Breast epithelium (tissue), 4 donors: Measurements from ENCODE around the gene C17orf107. TPM values are rescaled to one million over a fixed set of nuclear protein-coding genes. Genes with fewer than 3 reads are reported as not detected.
A peak's percentile ranks its signal among the peaks of the same experiment; 100 is the strongest.

Experiments used
- DNase-seq, 2 donors: peaks; one replicate each; pipeline ENCODE4 v3.0.0-alpha.2; 2019; ENCODE audit warnings: low spot score in 2 of 2
- H3K27ac ChIP-seq, 2 donors: fragments of 200-600 bp; sonication (generic) in 1 of 2; one replicate each; pipeline ENCODE4 v1.5.1; 2016 to 2019; ENCODE audit warnings: mild to moderate bottlenecking in 1 of 2
- H3K27me3 ChIP-seq, 2 donors: fragments of 200-600 bp; sonication (generic) in 1 of 2; one replicate each; pipeline versions ENCODE4 v1.5.1 to v1.6.0; 2017 to 2019; ENCODE audit warnings: control low read depth in 1 of 2, mild to moderate bottlenecking in 1 of 2
- H3K36me3 ChIP-seq: fragments of 200-600 bp; one replicate; pipeline ENCODE4 v1.5.1; 2019
- H3K4me1 ChIP-seq, 2 donors: fragments of 200-600 bp; sonication (generic); one replicate each; pipeline ENCODE4 v1.5.1; 2016 to 2019; ENCODE audit warnings: control low read depth in 1 of 2
- H3K4me3 ChIP-seq, 3 donors: fragments of 200-600 bp; sonication (generic); 1 replicate in 2 of 3; 2 replicates in 1 of 3; pipeline ENCODE4 v1.5.1; 2016 to 2019; ENCODE audit warnings: mild to moderate bottlenecking in 3 of 3, moderate library complexity in 2 of 3
- H3K9me3 ChIP-seq, 2 donors: fragments of 200-600 bp; sonication (generic) in 1 of 2; one replicate each; pipeline ENCODE4 v1.5.1; 2016 to 2019; ENCODE audit warnings: control low read depth in 1 of 2
- CTCF ChIP-seq, 3 donors: fragments of 450-650 bp; IDR thresholded peaks; one replicate each; pipeline ENCODE4 v1.5.1; 2016 to 2017; ENCODE audit warnings: antibody characterized with exemption in 3 of 3, mild to moderate bottlenecking in 3 of 3, moderate library complexity in 3 of 3
- POLR2A ChIP-seq: fragments of 450-650 bp; IDR thresholded peaks from one replicate; pipeline ENCODE4 v1.6.1; 2016; ENCODE audit warnings: antibody characterized with exemption, mild to moderate bottlenecking, moderate library complexity
- POLR2AphosphoS5 ChIP-seq, 3 donors: sonication (generic); formaldehyde crosslinking; IDR thresholded peaks; one replicate each; pipeline ENCODE4 v1.6.1; 2017; ENCODE audit warnings: antibody characterized with exemption in 3 of 3
- intact Hi-C: fragments of 100-400 bp; cut with DNase I; formaldehyde crosslinking; loops from one replicate; pipeline ENCODE4 v1.15.1; 2023; ENCODE audit warnings: low total_unique reads
- total RNA-seq, 3 donors: library from RNA; depleted of rRNA; stranded (reverse); fragments of >200 nt; gene quantifications; one replicate each; pipeline ENCODE4 v1.1.0, GENCODE V29; 2016

C17orf107 gene
- total RNA-seq = 10 to 100 TPM in 1 of 3 donors, 1 to 10 TPM in 1, not detected in 1; 3.9 to 10.5 TPM

GRCh38 chr17:4899341-4900230 lies at the start of gene C17orf107:
C17orf107 (plus strand) TSS chr17:4899536; CDS start chr17:4899763, 227 bp downstream.
- H3K27ac ChIP-seq = peak within 1 kb of the TSS; percentile 83 to 91
- intact Hi-C loops = loop anchor here (10.0 kb wide), 1 partner anchor 85 kb away; the partner anchor contains the start of gene CAMTA2
- peaks cover 6% of the 10 kb centered on the region for H3K36me3 ChIP-seq
- no peaks in the 10 kb centered on the region for H3K27me3 ChIP-seq
- no peaks in the 10 kb centered on the region for H3K9me3 ChIP-seq
- TF ChIP-seq CTCF (IDR thresholded peaks at IDR 0.05) = no peak
- TF ChIP-seq POLR2AphosphoS5 (IDR thresholded peaks at IDR 0.05) = peak; percentile 14 to 89 (median 38)
- peak; percentile 10 for TF ChIP-seq POLR2A
- peak; percentile 87 to 94 for DNase-seq
- H3K4me3 ChIP-seq = peak within 1 kb of the TSS; percentile 47 to 73 (median 67)
- H3K4me1 ChIP-seq = peaks cover 0 to 3% of the 10 kb centered on the region in 2 donors

DNA sequence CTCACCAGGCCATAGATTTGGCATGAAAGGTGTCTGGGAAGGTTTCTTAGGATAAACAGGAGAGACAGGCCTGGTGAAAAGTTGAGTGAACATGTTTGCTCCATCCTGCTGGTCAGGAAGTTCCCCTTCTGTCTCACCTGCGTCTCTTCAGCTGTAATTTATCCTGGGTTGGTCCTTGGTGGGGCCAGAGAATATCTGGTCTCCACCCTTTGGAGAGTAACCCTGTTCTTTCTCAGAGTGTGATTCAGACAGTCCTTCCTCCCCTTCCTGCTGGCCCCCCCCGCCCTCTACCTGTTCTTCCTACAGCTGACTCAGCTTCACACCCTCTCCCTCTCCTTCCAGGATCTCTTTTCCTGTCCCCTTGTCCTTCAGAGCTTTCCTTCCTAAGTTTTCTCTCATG lies 49.1 kb upstream of the C17orf107 start:
- no peak for DNase-seq
- no peaks in the 10 kb centered on the region for H3K36me3 ChIP-seq
- H3K27ac ChIP-seq = peak overlapping the region; percentile 77 to 83
- no peaks in the 10 kb centered on the region for H3K4me1 ChIP-seq
- no peak for TF ChIP-seq CTCF (IDR thresholded peaks at IDR 0.05)
- TF ChIP-seq POLR2AphosphoS5 (IDR thresholded peaks at IDR 0.05) = no peak
- TF ChIP-seq POLR2A = no peak
- H3K9me3 ChIP-seq = no peaks in the 10 kb centered on the region
- intact Hi-C loops = no loop called here
- H3K27me3 ChIP-seq = no peaks in the 10 kb centered on the region
- no peak overlapping the region for H3K4me3 ChIP-seq

GRCh38 chr17:4851084-4851483 lies 48.3 kb upstream of the C17orf107 start:
- TF ChIP-seq CTCF (IDR thresholded peaks at IDR 0.05) (no peak), POLR2AphosphoS5 (IDR thresholded peaks at IDR 0.05) (no peak)
- H3K4me1 ChIP-seq = no peaks in the 10 kb centered on the region
- H3K4me3 ChIP-seq = no peak overlapping the region
- H3K27ac ChIP-seq = peak overlapping the region; percentile 77 to 83
- no peaks in the 10 kb centered on the region for H3K36me3 ChIP-seq
- no peak for DNase-seq
- intact Hi-C loops = no loop called here
- H3K9me3 ChIP-seq = no peaks in the 10 kb centered on the region
- H3K27me3 ChIP-seq = no peaks in the 10 kb centered on the region

GRCh38 chr17:4852567-4853207 lies 46.6 kb upstream of the C17orf107 start:
- Histone ChIP-seq H3K4me3 (no peak overlapping the region), H3K9me3 (no peaks in the 10 kb centered on the region), H3K4me1 (peaks cover 1 to 4% of the 10 kb centered on the region in 2 donors), H3K36me3 (no peaks in the 10 kb centered on the region), H3K27me3 (no peaks in the 10 kb centered on the region), H3K27ac (peak overlapping the region in 1 of 2 donors; percentile 32)
- no peak for DNase-seq
- intact Hi-C loops = no loop called here
- TF ChIP-seq CTCF (IDR thresholded peaks at IDR 0.05) (no peak), POLR2AphosphoS5 (IDR thresholded peaks at IDR 0.05) (no peak), POLR2A (no peak)
